ENCODE data around the gene PIEZO1. TPM values are rescaled to one million over a fixed set of nuclear protein-coding genes. Genes with fewer than 3 reads are reported as not detected.

Gene PIEZO1
- total and polyA plus RNA-seq, 8 donors = 16.3 to 255 (median 31.8) TPM

DNA sequence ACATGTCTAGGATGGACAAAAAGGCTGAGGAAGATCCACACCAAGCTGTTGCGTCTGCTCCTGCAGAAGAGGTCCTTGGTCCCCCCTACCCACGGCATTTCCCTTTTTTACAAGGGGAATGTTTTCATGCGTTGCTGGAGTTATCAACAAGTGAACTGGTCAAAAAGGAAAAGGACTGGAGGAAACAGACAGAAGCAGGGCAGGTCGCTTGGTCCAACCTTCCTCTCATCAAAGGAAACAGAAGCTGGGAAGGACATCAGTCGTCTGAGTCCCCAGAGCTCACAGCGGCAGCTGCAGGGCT is 26.1 kb downstream of the PIEZO1 start:
- FAIRE-seq (no peak), ATAC-seq (no peak), DNase-seq (no peak)
- H3K27me3 ChIP-seq = no peaks in the 10 kb centered on the region
- H3K27ac ChIP-seq = no peak overlapping the region
- no peak overlapping the region for H3K4me3 ChIP-seq
- no peaks in the 10 kb centered on the region for H3K4me1 ChIP-seq
- WGBS, 2 donors = 84 to 94% methylated on average over 6 of the region's 6 CpGs
- TF ChIP-seq, protein P1, sequence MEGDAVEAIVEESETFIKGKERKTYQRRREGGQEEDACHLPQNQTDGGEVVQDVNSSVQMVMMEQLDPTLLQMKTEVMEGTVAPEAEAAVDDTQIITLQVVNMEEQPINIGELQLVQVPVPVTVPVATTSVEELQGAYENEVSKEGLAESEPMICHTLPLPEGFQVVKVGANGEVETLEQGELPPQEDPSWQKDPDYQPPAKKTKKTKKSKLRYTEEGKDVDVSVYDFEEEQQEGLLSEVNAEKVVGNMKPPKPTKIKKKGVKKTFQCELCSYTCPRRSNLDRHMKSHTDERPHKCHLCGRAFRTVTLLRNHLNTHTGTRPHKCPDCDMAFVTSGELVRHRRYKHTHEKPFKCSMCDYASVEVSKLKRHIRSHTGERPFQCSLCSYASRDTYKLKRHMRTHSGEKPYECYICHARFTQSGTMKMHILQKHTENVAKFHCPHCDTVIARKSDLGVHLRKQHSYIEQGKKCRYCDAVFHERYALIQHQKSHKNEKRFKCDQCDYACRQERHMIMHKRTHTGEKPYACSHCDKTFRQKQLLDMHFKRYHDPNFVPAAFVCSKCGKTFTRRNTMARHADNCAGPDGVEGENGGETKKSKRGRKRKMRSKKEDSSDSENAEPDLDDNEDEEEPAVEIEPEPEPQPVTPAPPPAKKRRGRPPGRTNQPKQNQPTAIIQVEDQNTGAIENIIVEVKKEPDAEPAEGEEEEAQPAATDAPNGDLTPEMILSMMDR (IDR thresholded peaks at IDR 0.05) = no peak
- no peaks in the 10 kb centered on the region for H3K9me3 ChIP-seq
- intact Hi-C loops (cut with DNase I) = no loop called here
- H3K36me3 ChIP-seq = no peaks in the 10 kb centered on the region

DNA sequence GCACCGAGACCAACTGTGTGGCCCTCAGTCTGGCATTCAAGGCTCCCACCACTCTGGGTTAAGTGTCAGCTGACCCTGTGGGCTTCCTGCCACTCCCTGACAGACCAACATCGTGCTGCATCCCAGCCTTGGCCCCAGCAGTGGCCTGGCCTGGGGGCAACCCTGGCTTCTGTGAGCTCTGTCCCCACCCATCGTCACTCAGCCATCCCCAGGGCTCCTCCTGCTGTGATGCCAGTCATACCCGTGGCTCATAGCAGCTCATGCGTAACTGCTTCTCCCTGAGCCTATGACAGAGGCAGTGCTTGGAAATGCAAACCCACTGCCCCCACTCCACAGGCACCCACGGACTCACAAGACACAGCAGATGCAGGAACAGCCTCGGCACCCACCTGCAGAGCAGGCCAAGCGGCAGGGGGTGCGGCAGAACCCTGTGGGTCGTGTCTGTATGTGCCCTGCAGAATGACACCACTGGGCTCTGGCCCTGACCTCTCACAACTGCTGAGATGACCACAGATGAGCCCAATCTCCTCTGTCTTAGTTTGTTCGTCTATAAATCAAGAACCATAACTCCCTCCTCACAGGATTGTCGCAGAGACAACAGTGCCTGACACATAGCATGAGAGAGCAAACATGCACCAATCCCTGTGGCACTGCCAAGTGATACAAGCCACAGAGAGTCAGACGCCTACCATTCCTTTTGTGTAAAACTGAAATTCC is 26.6 kb downstream of the PIEZO1 start:
- ATAC-seq = no peak
- Histone ChIP-seq H3K36me3 (no peaks in the 10 kb centered on the region), H3K4me3 (no peak overlapping the region), H3K4me1 (no peaks in the 10 kb centered on the region), H3K27ac (no peak overlapping the region), H3K9me3 (no peaks in the 10 kb centered on the region), H3K27me3 (no peaks in the 10 kb centered on the region)
- WGBS, 2 donors = 78 to 87% methylated on average over 13 of the region's 13 CpGs
- intact Hi-C loops (cut with DNase I) = no loop called here
- FAIRE-seq = no peak
- TF ChIP-seq, protein P1 (IDR thresholded peaks at IDR 0.05) = no peak
- DNase-seq = no peak

DNA sequence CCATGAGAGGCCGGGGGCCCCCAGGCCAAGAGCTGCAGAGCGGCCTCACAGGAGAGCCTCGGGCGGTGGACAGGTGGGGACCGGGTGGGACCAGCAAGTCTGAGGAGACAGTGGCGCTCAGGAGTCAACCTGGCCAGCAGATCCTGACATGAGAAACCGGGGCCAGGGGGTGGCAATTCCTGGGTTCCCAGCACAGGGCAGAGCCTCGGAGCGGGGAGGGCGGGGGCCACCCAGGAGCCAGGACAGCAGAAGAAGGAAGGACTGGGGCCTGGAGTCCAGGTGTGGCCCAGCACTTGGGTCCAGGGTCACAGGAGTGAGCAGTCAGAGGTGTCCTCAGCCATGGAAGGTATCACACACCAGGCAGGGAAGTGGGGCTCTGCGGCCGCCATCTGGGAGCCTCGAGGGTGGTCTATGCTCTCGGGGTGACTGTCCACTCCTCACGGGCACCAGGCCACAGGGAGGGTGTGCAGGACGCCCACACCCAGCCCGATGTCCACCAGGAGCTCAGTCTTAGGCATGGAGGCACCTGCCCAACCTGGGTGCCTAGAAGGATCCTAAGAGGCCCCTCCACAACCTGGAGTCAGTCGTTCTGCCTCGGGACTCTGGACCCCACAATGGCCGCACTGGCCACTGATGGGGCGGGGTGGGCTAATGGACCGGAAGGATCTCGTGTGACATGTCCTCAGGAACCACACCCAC is 29.1 kb downstream of the PIEZO1 start:
- Histone ChIP-seq H3K9me3 (no peaks in the 10 kb centered on the region), H3K27me3 (no peaks in the 10 kb centered on the region), H3K4me1 (no peaks in the 10 kb centered on the region), H3K36me3 (no peaks in the 10 kb centered on the region), H3K4me3 (no peak overlapping the region), H3K27ac (no peak overlapping the region)
- intact Hi-C loops (cut with DNase I) = no loop called here
- ATAC-seq = no peak
- TF ChIP-seq, protein P1 (IDR thresholded peaks at IDR 0.05) = no peak
- 63 to 82% methylated on average over 23 of the region's 23 CpGs for WGBS, 2 donors
- FAIRE-seq = no peak
- DNase-seq = no peak

DNA sequence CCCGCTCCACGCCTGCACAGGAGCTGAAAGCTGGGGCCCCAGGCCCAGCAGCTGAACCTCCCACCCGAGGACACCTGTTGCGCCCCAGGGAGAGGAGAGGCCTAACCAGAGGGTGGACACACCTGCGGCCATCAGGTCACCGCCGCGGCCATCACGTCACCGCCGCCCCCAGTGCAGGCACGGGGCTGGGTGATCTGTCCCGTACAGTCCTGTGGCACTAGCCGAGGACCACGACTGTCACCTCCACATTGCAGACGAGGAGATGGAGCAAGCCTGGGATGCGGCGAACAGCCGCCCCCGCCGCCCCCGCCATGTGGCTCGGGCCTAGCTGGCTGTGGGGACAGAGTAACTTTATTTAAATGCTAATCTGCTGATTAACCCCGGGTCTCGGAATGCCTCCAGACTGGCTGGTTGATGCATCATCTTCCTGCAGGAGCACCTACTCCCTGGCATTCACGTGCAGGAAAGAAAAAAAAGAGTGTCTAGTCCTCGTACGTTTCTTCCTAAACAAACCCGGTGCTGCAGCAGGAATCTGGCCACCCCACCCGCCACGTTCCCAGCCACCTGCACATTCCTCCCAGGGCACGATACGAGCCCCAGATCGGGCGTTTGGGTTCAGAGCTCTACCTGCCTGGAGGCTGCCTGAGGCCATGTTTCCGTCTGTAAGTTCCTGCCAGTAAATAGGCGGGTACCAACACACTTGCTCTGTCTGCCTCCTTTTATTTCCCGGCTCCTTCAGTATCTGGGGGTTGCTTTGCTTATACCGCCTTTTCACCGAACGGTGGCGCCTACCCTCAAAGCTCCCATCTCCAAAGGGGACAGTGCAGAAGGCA is 29.9 kb downstream of the PIEZO1 start:
- Histone ChIP-seq H3K27me3 (no peaks in the 10 kb centered on the region), H3K4me1 (no peaks in the 10 kb centered on the region), H3K36me3 (no peaks in the 10 kb centered on the region), H3K27ac (no peak overlapping the region), H3K4me3 (no peak overlapping the region), H3K9me3 (no peaks in the 10 kb centered on the region)
- intact Hi-C loops (cut with DNase I) = no loop called here
- ATAC-seq (peak in 3 of 4 donors; percentile 29 to 63 (median 52)), FAIRE-seq (no peak), DNase-seq (no peak)
- WGBS, 2 donors = 58 to 73% methylated on average over 42 of the region's 42 CpGs
- TF ChIP-seq, protein P1 (IDR thresholded peaks at IDR 0.05) = no peak

Measured in pancreas (tissue), 10 donors.